Caco-2 (cell line): Measurements from ENCODE around the gene GJA1. TPM values are rescaled to one million over a fixed set of nuclear protein-coding genes. Genes with fewer than 3 reads are reported as not detected.
"Not testable (repeated sequence)": the region's sequence is repeated elsewhere in the genome, so short reads cannot be mapped to it uniquely, and the experiment has no call there.

Experiments
- Bru-seq: library from RNA; stranded (reverse); fragments of 400-500 nt; gene quantifications from one replicate; lab custom pipeline; 2021; lab: Mats Ljungman, UMichigan
- BruChase-seq, 2 experiments: library from RNA; stranded (reverse); fragments of 400-500 nt; gene quantifications; one replicate each; lab custom pipeline; 2021; lab: Mats Ljungman, UMichigan
- BruUV-seq: library from RNA; stranded (reverse); fragments of 400-500 nt; replicated peaks from 2 replicates; lab custom pipeline; 2021; lab: Mats Ljungman, UMichigan
- CTCF ChIA-PET: fragments of 300-600 bp; sonication (Branson Sonifier 250); formaldehyde crosslinking; loops from one replicate; lab custom pipeline; 2022; ENCODE audit warnings: antibody characterized with exemption; lab: Charles Lee
- POLR2A ChIA-PET: fragments of 300-600 bp; sonication (Branson Sonifier 250); formaldehyde crosslinking; loops from one replicate; lab custom pipeline; 2022; ENCODE audit warnings: antibody characterized with exemption; lab: Charles Lee
- DNase-seq, 2 experiments: peaks; one replicate each; pipeline versions ENCODE4 v3.0.0 to v3.0.0-alpha.2; 2020 to 2022
- H3K27me3 ChIP-seq: replicated peaks from 2 replicates; pipeline ENCODE4 v1.6.0; 2011; ENCODE audit warnings: low read length; ENCODE audit not compliant: control insufficient read depth, insufficient read depth
- H3K36me3 ChIP-seq: 2 replicates; pipeline ENCODE4 v1.5.1; 2011; ENCODE audit warnings: low read length; ENCODE audit not compliant: control insufficient read depth, insufficient read depth
- H3K4me1 ChIP-seq: fragments of 250-450 bp; sonication (Bioruptor Pico); 2 replicates; pipeline ENCODE4 v1.5.1; 2020; ENCODE audit warnings: mild to moderate bottlenecking
- H3K4me3 ChIP-seq: 2 replicates; pipeline ENCODE4 v1.5.1; 2011; ENCODE audit warnings: low read depth, mild to moderate bottlenecking, control low read depth, low read length
- H3K9me3 ChIP-seq: fragments of 250-450 bp; sonication (Bioruptor Pico); 2 replicates; pipeline ENCODE4 v1.5.1; 2020; ENCODE audit warnings: mild to moderate bottlenecking, moderate library complexity
- H3K27ac Mint-ChIP-seq: one replicate; pipeline ENCODE4 v1.8.0; 2022; ENCODE audit warnings: mixed read lengths; ENCODE audit not compliant: unreplicated experiment
- H3K27me3 Mint-ChIP-seq: one replicate; pipeline ENCODE4 v1.8.0; 2022; ENCODE audit warnings: mixed read lengths; ENCODE audit not compliant: insufficient read depth, unreplicated experiment
- H3K36me3 Mint-ChIP-seq: one replicate; pipeline ENCODE4 v1.8.0; 2022; ENCODE audit warnings: mild to moderate bottlenecking, mixed read lengths; ENCODE audit not compliant: insufficient read depth, unreplicated experiment
- H3K4me1 Mint-ChIP-seq: one replicate; pipeline ENCODE4 v1.8.0; 2022; ENCODE audit warnings: low read depth, mixed read lengths; ENCODE audit not compliant: unreplicated experiment
- H3K4me3 Mint-ChIP-seq: one replicate; pipeline ENCODE4 v1.8.0; 2022; ENCODE audit warnings: mild to moderate bottlenecking, moderate library complexity, mixed read lengths; ENCODE audit not compliant: unreplicated experiment
- H3K9me3 Mint-ChIP-seq: one replicate; pipeline ENCODE4 v1.8.0; 2022; ENCODE audit warnings: mixed read lengths; ENCODE audit not compliant: unreplicated experiment
- intact Hi-C: fragments of 100-400 bp; cut with micrococcal nuclease; formaldehyde crosslinking; loops from one replicate; pipeline ENCODE4 v1.10.0; 2022; ENCODE audit not compliant: unreplicated experiment
- long read RNA-seq: library from polyadenylated mRNA; stranded (forward); transcript quantifications from one replicate; pipeline ENCODE4 v2.0.0, GENCODE V29; 2022
- total RNA-seq: library from RNA; stranded (reverse); gene quantifications from 2 replicates; pipeline ENCODE4 v1.2.3, GENCODE V29; 2022
- TF ChIP-seq, protein P1 (sequence below), 2 experiments: fragments of 200-600 bp in 1 of 2; IDR thresholded peaks; 1 replicate in 1 of 2; 2 replicates in 1 of 2; pipeline versions ENCODE4 v1.5.1 to v1.8.0; 2011 to 2022; ENCODE audit warnings: antibody characterized with exemption in 1 of 2, control low read depth in 1 of 2, inconsistent platforms in 1 of 2, low read depth in 1 of 2, low read length in 1 of 2, mild to moderate bottlenecking in 1 of 2, moderate library complexity in 1 of 2; ENCODE audit not compliant: insufficient read depth in 1 of 2, severe bottlenecking in 1 of 2, unreplicated experiment in 1 of 2

GJA1 gene
- 54.5 and 56.7 TPM in 2 replicates for total RNA-seq
- percentile 79 among the genes with signal in this experiment for Bru-seq, nascent RNA
- BruChase-seq, experiment 1, labeled RNA remaining after a 2-hour chase = percentile 95 among the genes with signal in this experiment
- percentile 98 among the genes with signal in this experiment for BruChase-seq, experiment 2, labeled RNA remaining after a 6-hour chase
- long read RNA-seq, transcript GJA1-204 (2 exons, 3,152 nt) = major isoform, 7 of 26 reads
- long read RNA-seq, partial matches to known transcripts = 17 of 26 reads
- long read RNA-seq, other reads (novel, unspliced or antisense) = 2 of 26 reads

DNA sequence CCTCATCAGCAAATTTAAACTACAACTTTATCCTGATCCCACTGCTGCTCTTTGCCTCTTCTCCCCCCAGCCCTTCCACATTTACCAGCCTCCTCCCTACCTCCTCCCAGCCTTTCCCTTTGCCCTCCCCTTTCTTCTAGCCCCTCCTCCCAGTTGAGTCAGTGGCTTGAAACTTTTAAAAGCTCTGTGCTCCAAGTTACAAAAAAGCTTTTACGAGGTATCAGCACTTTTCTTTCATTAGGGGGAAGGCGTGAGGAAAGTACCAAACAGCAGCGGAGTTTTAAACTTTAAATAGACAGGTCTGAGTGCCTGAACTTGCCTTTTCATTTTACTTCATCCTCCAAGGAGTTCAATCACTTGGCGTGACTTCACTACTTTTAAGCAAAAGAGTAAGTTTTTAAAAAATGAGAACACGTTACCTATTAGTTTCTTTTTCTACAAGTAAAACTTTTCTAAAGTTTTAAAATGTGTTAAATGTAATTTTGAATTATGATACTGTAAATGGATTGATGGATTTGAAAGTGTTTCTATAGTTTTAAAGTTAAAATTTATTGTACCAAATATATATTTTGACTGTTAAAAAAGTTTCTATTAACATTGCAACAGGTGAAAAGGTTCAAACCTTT lies at the start of gene GJA1:
GJA1 (plus strand) TSS at position 203 of the 626 bp plus-strand sequence. CDS start 11,202 bp downstream, outside the sequence.
- intact Hi-C loops = loop anchor here (1.0 kb wide), 1 partner anchor 598 kb away; no protein-coding TSS in a partner anchor
- Mint-ChIP-seq H3K4me1 (peaks cover 12% of the 10 kb centered on the region), H3K9me3 (no peaks in the 10 kb centered on the region), H3K27ac (peak within 1 kb of the TSS; percentile 92), H3K36me3 (peaks cover 13% of the 10 kb centered on the region), H3K4me3 (peak within 1 kb of the TSS; percentile 93), H3K27me3 (no peaks in the 10 kb centered on the region)
- Histone ChIP-seq H3K36me3 (no peaks in the 10 kb centered on the region), H3K4me1 (peaks cover 12% of the 10 kb centered on the region), H3K27me3 (no peaks in the 10 kb centered on the region), H3K4me3 (peak within 1 kb of the TSS; percentile 56), H3K9me3 (no peaks in the 10 kb centered on the region)
- TF ChIP-seq, protein P1, sequence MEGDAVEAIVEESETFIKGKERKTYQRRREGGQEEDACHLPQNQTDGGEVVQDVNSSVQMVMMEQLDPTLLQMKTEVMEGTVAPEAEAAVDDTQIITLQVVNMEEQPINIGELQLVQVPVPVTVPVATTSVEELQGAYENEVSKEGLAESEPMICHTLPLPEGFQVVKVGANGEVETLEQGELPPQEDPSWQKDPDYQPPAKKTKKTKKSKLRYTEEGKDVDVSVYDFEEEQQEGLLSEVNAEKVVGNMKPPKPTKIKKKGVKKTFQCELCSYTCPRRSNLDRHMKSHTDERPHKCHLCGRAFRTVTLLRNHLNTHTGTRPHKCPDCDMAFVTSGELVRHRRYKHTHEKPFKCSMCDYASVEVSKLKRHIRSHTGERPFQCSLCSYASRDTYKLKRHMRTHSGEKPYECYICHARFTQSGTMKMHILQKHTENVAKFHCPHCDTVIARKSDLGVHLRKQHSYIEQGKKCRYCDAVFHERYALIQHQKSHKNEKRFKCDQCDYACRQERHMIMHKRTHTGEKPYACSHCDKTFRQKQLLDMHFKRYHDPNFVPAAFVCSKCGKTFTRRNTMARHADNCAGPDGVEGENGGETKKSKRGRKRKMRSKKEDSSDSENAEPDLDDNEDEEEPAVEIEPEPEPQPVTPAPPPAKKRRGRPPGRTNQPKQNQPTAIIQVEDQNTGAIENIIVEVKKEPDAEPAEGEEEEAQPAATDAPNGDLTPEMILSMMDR (IDR thresholded peaks at IDR 0.05; ENCODE audit: insufficient read depth in 1 of 2, low read depth in 1 of 2, low read length in 1 of 2, severe bottlenecking in 1 of 2, unreplicated experiment in 1 of 2) = no peak
- POLR2A ChIA-PET = no interaction called here
- CTCF ChIA-PET = interaction anchor here (0.7 to 3.4 kb wide), 3 partner anchors 414 to 422 kb away, joined by 3 to 10 read pairs (median 4); no protein-coding TSS in a partner anchor
- peak; percentile 46 to 51 for DNase-seq
- BruUV-seq = TSS peak; percentile 70

- H3K36me3 ChIP-seq = not testable (repeated sequence)
Measured at GRCh38 chr6:121386551-121386950, 48.9 kb upstream of the GJA1 start.

DNA sequence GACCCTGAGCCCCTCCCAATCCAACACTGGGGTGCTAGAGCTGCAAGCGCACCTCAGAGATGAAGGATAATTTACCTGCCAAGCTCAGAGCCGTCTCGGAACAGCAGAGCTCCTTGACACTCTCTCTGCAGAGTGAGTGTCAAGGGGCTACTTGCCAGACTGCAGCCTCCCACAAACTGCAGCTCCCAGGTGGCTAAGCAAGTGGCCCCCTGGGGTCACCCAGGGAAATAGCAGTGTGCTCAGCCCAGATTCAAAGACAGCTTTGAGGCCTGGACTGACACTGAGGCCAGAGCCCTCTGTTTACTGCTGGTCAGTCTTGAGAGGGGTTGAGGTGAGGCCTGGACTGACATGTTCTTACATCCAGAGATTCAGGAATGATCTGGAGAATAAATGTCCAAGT lies 46.0 kb upstream of the GJA1 start:
- TF ChIP-seq, protein P1 (IDR thresholded peaks at IDR 0.05; ENCODE audit: insufficient read depth in 1 of 2, low read depth in 1 of 2, low read length in 1 of 2, severe bottlenecking in 1 of 2, unreplicated experiment in 1 of 2) = no peak
- DNase-seq = no peak
- Mint-ChIP-seq H3K27ac (no peak overlapping the region), H3K4me1 (no peaks in the 10 kb centered on the region), H3K4me3 (no peak overlapping the region), H3K9me3 (no peaks in the 10 kb centered on the region), H3K36me3 (no peaks in the 10 kb centered on the region), H3K27me3 (no peaks in the 10 kb centered on the region)
- intact Hi-C loops = no loop called here
- BruUV-seq = no TSS peak
- ChIA-PET CTCF (no interaction called here), POLR2A (no interaction called here)
- H3K4me1 ChIP-seq = no peaks in the 10 kb centered on the region
- H3K27me3 ChIP-seq = no peaks in the 10 kb centered on the region
- H3K4me3 ChIP-seq = no peak overlapping the region
- H3K36me3 ChIP-seq = no peaks in the 10 kb centered on the region
- H3K9me3 ChIP-seq = no peaks in the 10 kb centered on the region

More at GRCh38 chr6:121386551-121386950, 48.9 kb upstream of the GJA1 start:
- POLR2A ChIA-PET, H3K27me3 ChIP-seq, H3K27me3 Mint-ChIP-seq, intact Hi-C loops, H3K4me3 Mint-ChIP-seq, H3K4me1 Mint-ChIP-seq, BruUV-seq, H3K36me3 Mint-ChIP-seq, H3K27ac Mint-ChIP-seq, H3K9me3 Mint-ChIP-seq, H3K4me1 ChIP-seq, H3K9me3 ChIP-seq, CTCF ChIA-PET, H3K4me3 ChIP-seq, DNase-seq: not testable (repeated sequence)
